GM18517 (cell line): Measurements from ENCODE around the gene C8G.

Experiments
- ATAC-seq: cut with Tn5 transposase; IDR thresholded peaks from one replicate; pipeline ENCODE4 v1.9.1; 2021; ENCODE audit warnings: mild to moderate bottlenecking, moderate library complexity; ENCODE audit not compliant: unreplicated experiment

Gene C8G

DNA sequence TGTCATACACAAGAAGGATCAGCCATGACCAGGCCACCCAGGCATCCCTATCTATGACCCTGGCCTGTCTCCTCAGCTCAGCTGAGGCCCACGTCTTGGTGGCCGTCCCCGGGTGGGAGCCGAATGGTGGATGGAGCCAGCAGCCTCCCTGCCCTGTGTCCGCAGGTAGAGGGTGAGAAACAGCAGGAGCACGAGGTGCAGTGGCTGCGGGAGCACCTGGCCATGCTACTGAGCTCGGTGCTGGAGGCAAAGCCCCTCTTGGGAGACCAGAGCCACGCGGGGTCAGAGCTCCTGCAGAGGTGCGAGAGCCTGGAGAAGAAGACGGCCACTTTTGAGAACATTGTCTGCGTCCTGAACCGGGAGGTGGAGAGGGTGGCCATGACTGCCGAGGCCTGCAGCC lies 25.0 kb upstream of the C8G start:
- ATAC-seq, result no peak

DNA sequence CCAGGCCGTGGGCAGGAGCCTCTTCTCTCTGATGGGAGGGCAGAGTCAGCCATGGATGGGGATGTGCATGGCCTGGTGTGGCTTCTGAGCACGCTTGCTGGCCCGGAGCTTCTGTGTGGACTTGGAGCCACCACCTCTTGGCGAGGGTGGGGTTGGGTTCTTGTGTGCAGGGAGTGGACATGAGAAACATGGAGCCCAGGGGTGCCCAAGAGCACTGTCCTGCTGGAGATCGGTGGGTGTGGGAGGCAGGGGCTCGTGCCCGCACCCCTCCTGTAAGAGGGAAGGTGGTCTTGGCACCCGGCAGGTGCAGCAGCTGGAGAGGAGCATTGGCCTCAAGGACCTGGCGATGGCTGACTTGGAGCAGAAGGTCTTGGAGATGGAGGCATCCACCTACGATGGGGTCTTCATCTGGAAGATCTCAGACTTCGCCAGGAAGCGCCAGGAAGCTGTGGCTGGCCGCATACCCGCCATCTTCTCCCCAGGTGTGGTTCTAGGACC lies 24.3 kb upstream of the C8G start:
- ATAC-seq, result no peak

DNA sequence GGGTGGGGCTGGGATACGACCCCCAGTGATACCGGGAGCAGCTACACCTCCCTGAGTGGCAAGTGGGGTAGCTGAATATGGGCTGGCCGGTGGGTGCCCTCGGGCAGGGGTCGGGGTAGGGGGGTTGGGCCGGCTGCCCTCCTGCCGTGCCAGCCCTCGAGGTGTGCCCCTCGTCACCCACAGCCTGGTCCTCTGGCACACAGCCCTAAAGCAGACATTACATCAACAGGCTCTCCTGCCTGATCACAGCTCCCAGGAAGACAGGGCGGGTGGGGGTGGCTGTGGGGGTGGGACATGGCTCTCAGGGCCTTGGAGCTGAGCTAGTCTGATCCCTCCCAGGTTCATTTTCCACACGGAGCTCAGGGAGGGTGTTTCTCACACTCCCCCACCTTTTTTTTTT lies 23.7 kb upstream of the C8G start:
- ATAC-seq, result no peak

DNA sequence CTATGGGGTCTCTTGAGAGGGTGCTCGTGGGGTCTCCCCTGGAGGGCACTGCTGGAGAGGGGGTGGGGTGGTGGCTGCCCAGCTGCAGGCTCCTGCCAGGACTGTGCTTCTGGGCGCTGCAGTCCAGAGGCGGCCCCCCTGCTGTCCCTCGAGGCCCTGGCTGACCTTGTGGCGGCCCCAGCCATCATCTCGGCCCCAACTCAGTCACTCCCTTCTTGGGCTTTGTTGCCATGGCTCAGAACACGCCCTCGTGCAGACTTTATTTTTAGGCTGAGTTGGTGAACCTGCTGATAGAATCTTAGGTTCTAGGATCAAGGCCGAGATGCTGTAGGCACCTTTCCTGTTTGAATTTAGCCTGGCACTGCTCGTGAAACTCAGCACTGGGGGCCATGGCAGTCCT lies 23.3 kb upstream of the C8G start:
- ATAC-seq, result no peak

DNA sequence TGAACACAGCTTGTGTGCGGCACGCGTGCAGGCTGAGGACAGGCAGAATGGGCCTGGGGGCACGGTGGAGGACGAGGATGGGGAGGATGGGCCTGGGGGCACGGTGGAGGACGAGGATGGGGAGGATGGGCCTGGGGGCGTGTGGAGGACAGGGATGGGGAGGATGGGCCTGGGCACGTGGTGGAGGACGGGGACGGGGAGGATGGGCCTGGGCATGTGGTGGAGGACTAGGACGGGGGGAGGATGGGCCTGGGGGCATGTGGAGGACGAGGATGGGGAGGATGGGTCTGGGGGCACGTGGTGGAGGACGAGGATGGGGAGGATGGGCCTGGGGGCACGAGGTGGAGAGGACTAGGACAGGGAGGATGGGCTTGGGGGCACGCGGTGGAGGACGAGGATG lies 22.5 kb upstream of the C8G start:
- no peak for ATAC-seq

DNA sequence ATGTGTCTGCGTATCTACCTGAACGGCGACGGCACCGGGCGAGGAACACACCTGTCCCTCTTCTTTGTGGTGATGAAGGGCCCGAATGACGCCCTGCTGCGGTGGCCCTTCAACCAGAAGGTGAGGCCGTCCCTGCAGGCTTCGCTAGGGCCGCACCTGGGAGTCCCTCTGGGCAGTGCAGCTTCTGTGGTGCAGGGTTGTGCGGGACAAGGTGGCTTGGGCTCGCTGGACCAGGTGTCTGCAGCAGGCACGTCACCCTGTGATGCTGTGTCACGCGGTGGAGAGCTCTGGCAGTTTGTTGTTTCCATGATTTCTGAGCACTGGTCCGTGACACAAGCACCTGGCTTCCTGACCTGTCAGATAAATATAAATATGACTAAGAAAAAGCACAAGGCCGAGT lies 21.2 kb upstream of the C8G start:
- no peak for ATAC-seq

DNA sequence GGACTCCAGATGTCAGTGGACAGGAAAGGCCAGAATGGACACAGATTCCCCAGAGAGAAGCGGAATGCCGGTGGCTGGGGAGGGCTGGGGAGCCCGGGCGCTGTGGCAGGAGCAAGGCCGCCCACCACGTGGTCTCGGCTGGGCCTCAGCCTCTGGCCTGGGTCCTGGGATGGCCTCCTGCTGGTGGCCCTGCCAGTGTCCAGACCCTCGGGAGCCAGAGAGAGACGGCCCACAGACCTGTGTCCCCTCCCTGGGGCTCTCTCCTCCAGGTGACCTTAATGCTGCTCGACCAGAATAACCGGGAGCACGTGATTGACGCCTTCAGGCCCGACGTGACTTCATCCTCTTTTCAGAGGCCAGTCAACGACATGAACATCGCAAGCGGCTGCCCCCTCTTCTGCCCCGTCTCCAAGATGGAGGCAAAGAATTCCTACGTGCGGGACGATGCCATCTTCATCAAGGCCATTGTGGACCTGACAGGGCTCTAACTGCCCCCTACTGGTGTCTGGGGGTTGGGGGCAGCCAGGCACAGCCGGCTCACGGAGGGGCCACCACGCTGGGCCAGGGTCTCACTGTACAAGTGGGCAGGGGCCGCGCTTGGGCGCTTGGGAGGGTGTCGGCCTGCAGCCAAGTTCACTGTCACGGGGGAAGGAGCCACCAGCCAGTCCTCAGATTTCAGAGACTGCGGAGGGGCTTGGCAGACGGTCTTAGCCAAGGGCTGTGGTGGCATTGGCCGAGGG lies 19.5 kb upstream of the C8G start:
- ATAC-seq, result no peak

DNA sequence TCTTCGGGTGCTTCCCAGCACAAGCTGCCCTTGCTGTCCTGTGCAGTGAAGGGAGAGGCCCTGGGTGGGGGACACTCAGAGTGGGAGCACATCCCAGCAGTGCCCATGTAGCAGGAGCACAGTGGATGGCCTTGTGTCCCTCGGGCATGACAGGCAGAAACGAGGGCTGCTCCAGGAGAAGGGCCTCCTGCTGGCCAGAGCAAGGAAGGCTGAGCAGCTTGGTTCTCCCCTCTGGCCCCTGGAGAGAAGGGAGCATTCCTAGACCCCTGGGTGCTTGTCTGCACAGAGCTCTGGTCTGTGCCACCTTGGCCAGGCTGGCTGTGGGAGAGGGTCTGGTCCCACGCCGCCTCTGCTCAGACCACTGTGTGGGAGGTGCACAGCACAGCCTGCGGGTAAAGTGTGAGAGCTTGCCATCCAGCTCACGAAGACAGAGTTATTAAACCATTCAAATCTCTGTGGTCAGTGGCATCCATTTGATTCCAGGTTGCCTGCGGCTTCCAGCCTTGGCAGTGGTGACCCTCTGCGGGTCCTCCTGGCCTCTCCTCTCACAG lies 18.8 kb upstream of the C8G start:
- no peak for ATAC-seq

DNA sequence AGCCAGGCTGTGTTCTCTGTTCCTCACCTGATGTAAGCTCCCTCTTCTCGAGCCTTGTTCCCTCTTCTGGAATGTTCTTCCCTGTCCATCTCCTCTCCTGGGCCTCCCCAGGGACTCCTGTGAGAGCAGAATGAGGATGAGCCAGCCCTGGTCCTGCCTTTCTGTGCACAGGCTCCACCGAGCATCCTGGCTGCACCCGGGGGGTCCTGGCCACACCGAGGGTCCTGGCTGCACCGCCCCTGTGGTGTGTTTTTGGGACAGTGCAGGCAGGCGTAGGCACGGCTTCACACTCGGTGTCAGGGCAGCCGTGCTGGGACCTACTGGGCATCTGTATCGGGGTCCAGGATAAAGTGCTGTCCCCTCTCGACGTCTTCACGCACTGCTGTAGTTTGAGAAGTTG lies 18.3 kb upstream of the C8G start:
- no peak for ATAC-seq

DNA sequence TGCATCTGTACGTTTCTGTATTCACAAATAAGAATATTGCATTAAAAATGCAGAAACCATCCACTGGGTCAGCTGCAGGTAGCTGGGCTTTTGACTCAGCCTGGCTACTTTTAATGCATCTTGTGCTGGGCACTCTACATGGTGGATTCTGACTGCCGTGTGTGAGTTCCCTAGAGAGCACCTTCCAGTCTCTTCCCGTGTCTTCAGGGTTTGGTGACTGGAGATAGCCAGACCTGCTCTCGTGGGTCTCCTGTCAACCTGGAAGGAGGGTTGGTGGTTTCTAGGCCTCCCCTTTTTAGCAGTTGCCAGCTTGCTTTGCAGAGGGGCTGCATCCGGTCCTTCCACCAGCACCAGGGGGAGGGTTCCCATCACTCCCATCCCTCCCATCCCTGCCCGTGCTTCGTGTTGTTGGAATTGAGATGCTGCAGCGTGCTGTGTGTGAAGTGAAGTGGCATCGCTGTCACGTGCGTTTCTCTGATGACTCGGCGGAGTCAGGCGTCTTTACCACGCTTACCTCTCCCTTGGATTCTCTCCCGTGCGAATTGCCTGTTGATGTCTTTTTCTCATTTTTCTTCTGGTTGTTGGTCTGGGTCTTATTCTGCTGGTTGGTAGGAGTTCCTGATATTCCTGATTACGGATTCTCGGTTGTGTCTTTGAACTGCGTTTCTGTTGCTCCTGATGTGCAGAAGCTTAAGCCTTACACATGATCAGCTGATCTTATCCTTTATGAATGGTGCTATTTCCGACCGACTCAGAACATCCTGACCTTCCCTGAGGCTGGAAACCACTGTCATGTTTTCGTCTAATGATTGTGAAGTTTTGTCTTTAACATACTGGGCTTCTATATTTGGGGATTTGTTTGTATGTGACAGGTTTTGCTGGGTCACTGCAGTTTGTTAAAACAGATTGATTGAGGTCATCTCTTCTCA lies 17.4 kb upstream of the C8G start:
- no peak for ATAC-seq

DNA sequence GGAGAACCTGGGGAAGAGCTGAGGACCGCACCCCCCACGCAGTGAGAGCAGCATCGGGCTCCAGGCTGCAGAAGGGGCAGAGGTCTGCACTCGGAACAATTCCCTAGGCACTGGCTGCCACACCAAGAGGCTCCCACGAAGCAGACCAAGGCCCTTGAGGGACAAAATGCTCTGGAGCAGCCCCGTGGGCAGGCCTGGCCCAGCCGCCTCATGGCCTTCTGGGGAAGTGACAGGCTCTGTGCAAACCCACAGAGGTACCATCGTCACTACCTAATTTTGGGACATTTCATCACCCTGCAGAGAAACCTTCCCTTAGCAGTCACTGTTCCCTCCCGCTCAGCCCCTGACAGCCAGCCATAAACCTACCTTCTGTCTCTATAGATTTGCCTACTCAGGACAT lies 16.5 kb upstream of the C8G start:
- no peak for ATAC-seq

DNA sequence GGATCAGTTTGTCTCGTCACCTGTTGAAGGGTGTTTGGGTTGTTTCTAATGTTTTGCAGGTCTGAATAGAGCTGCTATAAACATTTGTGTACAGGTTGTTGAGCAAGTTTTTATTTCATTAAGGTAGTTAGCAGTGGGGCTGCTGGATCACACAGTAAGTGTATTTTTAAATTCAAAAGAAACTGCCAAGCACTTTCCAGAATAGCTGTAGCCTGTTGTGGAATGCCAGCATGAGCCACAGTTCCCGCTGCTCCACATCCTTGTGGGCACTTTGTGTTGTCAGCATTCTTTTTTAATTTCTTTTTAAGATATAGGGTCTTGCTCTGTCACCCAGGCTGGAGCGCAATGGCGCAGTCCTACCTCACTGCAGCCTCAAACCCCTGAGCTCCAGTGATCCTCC lies 15.0 kb upstream of the C8G start:
- ATAC-seq, result no peak

DNA sequence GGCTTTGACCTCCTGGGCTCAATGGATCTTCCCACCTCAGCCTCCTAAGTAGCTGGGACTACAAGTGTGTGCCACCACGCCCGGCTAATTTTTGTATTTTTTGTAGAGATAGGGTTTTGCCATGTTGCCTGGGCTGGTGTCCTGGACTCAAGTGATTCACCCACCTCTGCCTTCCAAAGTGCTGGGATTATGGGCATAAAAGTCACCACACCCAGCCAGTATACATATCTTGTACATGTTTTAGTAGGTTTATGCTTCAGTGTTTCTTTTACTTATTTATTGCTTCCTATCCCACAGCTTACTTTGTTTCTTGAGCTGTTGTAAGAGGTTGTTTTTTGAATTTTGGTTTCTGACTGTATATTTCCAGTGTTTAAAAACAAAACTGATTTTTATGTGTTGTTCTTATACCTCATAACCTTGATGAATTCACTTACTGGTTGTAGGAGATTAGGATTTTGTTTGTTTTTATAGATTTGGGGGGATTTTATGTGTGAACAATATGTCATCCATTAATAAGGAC lies 13.4 kb upstream of the C8G start:
- no peak for ATAC-seq

DNA sequence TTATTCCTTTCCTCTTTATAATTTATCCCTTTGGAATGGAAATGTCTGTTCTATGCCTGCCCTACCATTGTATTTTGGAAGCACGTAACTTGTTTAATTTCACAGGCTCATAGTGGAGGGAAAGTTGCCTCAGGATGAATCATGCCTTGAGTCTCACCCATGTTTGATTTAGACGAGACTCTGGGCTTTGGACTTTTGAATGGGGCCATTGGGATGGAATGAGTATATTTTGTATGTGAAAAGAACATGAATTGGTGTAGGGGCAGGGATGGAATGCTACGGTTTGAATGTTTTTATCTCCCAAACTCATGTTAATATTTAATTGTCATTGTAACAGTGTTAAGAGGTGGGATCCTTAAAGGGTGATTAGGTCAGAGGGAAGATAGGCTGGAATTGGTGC lies 10.8 kb upstream of the C8G start:
- no peak for ATAC-seq

DNA sequence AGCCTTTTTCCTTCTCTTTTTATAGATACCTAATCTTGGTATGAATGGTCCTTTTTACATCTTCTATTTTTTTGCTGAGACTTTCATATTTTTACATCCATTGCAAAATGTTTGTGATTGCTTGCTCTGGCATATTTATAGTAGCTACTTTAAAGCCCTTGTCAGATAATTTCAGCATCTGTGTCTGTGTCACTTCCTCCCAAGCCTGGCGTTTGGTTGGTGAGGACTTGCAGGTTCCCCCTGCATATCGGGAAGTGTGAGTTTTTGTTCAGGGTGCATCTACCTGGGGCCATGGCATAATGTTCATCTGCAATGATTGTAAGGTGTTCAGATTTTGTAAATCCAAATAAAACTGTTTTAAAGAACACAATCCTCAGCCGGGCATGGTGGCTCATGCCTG lies 9.4 kb upstream of the C8G start:
- ATAC-seq, result no peak

DNA sequence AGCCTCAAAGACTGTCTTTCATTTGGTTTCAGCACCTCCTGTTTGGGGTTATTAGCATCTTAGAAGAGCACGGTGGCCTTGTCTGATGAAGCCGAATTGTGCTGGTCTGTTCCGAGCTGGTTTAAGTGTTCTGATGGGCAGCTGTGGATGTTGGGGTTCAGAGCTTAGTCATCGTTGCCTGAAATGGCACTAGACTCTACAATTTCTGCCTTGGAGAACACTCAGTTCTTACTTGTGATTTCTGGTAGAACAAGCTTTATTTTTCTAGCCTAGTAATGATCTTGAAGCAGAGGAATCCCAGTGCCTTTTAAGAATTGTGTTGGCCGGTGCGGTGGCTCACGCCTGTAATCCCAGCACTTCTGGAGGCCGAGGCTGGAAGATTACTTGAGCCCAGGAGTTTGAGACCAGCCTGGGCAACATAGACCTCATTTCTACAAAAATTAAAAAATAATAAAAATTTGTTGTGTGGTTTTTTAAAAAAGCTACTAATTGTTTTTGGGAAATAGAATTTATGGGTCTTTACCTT lies 8.3 kb upstream of the C8G start:
- ATAC-seq, result no peak

DNA sequence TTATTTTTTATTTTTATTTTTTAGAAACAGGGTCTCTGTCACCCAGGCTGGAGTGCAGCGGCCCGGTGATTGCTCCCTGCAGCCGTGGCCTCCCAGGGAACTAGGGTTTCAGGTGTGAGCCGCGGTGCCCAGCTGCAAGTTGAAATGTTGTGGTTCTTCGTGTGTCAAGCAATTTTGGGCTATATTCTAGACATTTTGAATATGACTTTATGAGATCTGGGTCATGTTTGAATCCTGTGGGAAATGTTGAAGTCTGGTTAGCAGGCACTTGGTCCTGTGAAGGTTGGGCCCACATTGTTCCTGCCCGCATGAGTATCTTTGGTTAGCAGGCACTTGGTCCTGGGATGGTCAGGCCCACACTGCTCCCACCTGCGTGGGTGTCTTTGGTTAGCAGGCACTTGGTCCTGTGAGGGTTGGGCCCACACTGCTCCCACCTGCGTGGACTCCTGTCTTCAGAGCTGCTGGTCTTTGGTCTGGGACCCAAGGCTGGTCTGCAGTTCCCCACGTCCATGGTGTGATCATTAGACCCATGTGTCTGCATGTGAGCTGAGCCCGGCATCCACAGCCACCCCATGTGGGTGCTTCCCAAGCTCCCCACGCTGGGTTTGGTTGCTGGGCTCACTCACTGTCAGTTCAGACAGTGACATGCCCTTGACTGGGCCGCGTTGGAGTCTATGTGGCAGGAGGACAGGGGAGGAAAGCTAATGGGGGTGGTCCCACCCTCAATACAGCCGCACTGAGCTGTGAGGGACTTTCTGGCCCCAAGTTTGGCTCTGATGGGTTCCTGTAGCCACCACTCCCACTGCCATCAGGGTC lies 7.6 kb upstream of the C8G start:
- ATAC-seq, result no peak

DNA sequence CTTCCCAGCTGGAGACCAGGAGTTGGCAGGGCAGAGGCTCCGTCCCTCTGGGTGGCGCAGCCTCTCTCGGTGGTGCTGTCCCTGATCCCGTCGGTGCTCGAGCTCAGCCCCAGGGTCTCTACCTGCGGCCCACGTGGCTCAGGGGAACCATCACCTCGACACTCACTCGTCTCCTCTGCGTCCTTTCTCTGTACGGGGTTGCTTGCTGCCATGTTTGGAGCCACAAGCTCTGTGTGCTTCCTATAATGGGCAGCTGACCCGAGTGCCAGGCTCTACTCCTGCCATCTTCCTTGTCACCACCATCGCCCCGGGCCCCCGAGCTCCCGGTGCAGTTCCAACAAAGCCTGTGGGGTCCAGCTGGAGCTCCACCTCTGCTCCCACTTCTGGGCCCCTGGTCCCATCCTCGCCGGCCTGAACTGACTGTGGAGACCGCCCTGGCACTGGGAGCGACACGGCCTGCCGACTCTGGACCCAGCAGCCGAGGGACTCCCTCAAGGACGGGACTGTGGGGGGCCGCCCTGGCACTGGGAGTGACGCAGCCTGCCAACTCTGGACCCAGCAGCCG lies 5.5 kb upstream of the C8G start:
- ATAC-seq, result no peak

DNA sequence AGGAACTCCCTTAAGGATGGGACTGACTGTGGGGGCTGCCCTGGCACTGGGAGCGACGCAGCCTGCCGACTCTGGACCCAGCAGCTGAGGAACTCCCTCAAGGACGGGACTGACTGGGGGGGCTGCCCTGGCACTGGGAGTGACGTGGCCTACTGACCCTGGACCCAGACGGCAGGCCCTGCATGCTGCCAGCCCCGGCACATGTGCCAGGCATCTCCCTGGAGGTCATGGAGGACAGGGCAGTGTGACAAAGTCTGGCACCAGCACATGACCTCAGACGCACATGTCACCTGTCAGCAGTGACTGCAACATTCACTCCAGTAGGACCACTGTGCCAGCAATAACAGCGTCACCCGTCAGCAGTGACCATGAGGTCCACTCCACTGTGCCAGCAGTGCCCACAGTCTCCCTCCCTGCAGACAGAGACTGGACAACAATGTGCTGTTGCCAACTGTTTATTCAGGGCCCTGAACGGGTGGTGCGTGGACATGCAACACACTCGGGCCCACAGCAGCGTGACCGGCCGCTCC lies 5.0 kb upstream of the C8G start:
- ATAC-seq, result no peak
